Stomach (tissue), 4 donors: Measurements from ENCODE around the gene DCBLD2.

ENCODE experiments used
- EP300 ChIP-seq: sonication (generic); formaldehyde crosslinking; IDR thresholded peaks from one replicate; pipeline ENCODE4 v1.6.1; 2017; ENCODE audit warnings: antibody characterized with exemption
- POLR2A ChIP-seq, 4 donors: fragments of 450-650 bp; IDR thresholded peaks; one replicate each; pipeline ENCODE4 v1.6.1; 2016; ENCODE audit warnings: antibody characterized with exemption in 4 of 4, control low read depth in 2 of 4, mild to moderate bottlenecking in 1 of 4, moderate library complexity in 1 of 4
- POLR2AphosphoS5 ChIP-seq, 3 donors: sonication (generic); formaldehyde crosslinking; IDR thresholded peaks; one replicate each; pipeline ENCODE4 v1.6.1; 2016; ENCODE audit warnings: antibody characterized with exemption in 3 of 3
- TF ChIP-seq, protein P1 (sequence below), 7 experiments: fragments of 450-650 bp in 4 of 7; fragments of 200-600 bp in 3 of 7; sonication (generic) in 3 of 7; IDR thresholded peaks; one replicate each; pipeline ENCODE4 v1.5.1; 2016 to 2019; ENCODE audit warnings: antibody characterized with exemption in 7 of 7, control low read depth in 2 of 7, mild to moderate bottlenecking in 1 of 7

DNA sequence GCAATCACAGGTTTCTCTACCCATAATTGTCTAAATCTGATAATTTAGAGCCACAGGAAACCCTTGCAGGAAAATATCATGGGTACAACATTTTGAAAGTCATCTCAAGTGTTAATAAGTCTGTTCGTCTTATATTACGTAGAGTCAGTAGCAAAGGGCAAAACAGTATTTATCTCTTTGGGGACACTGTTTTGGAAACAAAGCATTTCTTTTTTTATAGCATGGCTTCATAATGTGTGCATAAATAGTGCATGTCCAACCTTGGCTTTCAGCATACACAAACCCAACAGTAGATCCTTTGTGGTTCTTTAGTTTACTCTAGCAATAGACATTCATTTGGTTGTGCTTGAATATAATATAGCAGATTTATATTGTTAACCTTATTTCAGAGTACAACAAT is 114.3 kb downstream of the DCBLD2 start:
- TF ChIP-seq, protein P1, sequence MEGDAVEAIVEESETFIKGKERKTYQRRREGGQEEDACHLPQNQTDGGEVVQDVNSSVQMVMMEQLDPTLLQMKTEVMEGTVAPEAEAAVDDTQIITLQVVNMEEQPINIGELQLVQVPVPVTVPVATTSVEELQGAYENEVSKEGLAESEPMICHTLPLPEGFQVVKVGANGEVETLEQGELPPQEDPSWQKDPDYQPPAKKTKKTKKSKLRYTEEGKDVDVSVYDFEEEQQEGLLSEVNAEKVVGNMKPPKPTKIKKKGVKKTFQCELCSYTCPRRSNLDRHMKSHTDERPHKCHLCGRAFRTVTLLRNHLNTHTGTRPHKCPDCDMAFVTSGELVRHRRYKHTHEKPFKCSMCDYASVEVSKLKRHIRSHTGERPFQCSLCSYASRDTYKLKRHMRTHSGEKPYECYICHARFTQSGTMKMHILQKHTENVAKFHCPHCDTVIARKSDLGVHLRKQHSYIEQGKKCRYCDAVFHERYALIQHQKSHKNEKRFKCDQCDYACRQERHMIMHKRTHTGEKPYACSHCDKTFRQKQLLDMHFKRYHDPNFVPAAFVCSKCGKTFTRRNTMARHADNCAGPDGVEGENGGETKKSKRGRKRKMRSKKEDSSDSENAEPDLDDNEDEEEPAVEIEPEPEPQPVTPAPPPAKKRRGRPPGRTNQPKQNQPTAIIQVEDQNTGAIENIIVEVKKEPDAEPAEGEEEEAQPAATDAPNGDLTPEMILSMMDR (IDR thresholded peaks at IDR 0.05) = no peak
- TF ChIP-seq POLR2A (IDR thresholded peaks at IDR 0.05) (no peak), POLR2AphosphoS5 (IDR thresholded peaks at IDR 0.05) (no peak), EP300 (no peak)
